Measurements from ENCODE around the gene FILIP1. TPM values are rescaled to one million over a fixed set of nuclear protein-coding genes. Genes with fewer than 3 reads are reported as not detected.

Gene FILIP1
- total RNA-seq, 1 experiment from 2014 or later = 2.9 TPM

GRCh38 chr6:75301537-75301936, 192.1 kb downstream of the FILIP1 start (continued):
- TF ChIP-seq, protein P1, sequence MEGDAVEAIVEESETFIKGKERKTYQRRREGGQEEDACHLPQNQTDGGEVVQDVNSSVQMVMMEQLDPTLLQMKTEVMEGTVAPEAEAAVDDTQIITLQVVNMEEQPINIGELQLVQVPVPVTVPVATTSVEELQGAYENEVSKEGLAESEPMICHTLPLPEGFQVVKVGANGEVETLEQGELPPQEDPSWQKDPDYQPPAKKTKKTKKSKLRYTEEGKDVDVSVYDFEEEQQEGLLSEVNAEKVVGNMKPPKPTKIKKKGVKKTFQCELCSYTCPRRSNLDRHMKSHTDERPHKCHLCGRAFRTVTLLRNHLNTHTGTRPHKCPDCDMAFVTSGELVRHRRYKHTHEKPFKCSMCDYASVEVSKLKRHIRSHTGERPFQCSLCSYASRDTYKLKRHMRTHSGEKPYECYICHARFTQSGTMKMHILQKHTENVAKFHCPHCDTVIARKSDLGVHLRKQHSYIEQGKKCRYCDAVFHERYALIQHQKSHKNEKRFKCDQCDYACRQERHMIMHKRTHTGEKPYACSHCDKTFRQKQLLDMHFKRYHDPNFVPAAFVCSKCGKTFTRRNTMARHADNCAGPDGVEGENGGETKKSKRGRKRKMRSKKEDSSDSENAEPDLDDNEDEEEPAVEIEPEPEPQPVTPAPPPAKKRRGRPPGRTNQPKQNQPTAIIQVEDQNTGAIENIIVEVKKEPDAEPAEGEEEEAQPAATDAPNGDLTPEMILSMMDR (IDR thresholded peaks at IDR 0.05) = no peak
- TF ChIP-seq ZNF317 (CRISPR knock-in tag; IDR thresholded peaks at IDR 0.05; ENCODE audit: borderline replicate concordance, low read depth) = no peak
- TF ChIP-seq, protein P2, sequence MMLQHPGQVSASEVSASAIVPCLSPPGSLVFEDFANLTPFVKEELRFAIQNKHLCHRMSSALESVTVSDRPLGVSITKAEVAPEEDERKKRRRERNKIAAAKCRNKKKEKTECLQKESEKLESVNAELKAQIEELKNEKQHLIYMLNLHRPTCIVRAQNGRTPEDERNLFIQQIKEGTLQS (CRISPR knock-in tag; conservative IDR thresholded peaks at IDR 0.05) = no peak
- no peak for TF ChIP-seq RORB (CRISPR knock-in tag; IDR thresholded peaks at IDR 0.05)
- no peak for TF ChIP-seq NFE2L1 (CRISPR knock-in tag; IDR thresholded peaks at IDR 0.05)

- Mint-ChIP-seq H3K4me1 (peaks cover 12% of the 10 kb centered on the region), H3K4me3 (no peak overlapping the region), H3K36me3 (no peaks in the 10 kb centered on the region), H3K27me3 (ENCODE audit: low read depth) (no peaks in the 10 kb centered on the region), H3K27ac (no peak overlapping the region), H3K9me3 (no peaks in the 10 kb centered on the region)
- DNase-seq (ENCODE audit: low spot score) (no peak), ATAC-seq (no peak)
- CTCF ChIA-PET = no interaction called here
- TF ChIP-seq GTF2I (CRISPR knock-in tag; conservative IDR thresholded peaks at IDR 0.05) (no peak), ZNF232 (CRISPR knock-in tag; IDR thresholded peaks at IDR 0.05) (no peak), IRF1 (CRISPR knock-in tag; IDR thresholded peaks at IDR 0.05) (no peak)
- TF ChIP-seq, protein P3, sequence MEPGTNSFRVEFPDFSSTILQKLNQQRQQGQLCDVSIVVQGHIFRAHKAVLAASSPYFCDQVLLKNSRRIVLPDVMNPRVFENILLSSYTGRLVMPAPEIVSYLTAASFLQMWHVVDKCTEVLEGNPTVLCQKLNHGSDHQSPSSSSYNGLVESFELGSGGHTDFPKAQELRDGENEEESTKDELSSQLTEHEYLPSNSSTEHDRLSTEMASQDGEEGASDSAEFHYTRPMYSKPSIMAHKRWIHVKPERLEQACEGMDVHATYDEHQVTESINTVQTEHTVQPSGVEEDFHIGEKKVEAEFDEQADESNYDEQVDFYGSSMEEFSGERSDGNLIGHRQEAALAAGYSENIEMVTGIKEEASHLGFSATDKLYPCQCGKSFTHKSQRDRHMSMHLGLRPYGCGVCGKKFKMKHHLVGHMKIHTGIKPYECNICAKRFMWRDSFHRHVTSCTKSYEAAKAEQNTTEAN (CRISPR knock-in tag; IDR thresholded peaks at IDR 0.05) = no peak
- POLR2A ChIA-PET = no interaction called here
Measured at GRCh38 chr6:75301088-75301487, 192.5 kb downstream of the FILIP1 start.

GRCh38 chr6:75300531-75300855, 193.1 kb downstream of the FILIP1 start:
- Mint-ChIP-seq H3K36me3 (no peaks in the 10 kb centered on the region), H3K27me3 (ENCODE audit: low read depth) (no peaks in the 10 kb centered on the region), H3K4me3 (no peak overlapping the region), H3K9me3 (no peaks in the 10 kb centered on the region), H3K27ac (0 out of 2 replicates have a peak overlapping the region, but pooled peaks have one; percentile 35), H3K4me1 (peaks cover 12% of the 10 kb centered on the region)
- ChIA-PET CTCF (no interaction called here), POLR2A (no interaction called here)
- TF ChIP-seq ZNF512 (CRISPR knock-in tag; IDR thresholded peaks at IDR 0.05; ENCODE audit: borderline replicate concordance) = no peak
- no peak for TF ChIP-seq IRF1 (CRISPR knock-in tag; IDR thresholded peaks at IDR 0.05)
- DNase-seq (ENCODE audit: low spot score) (no peak), ATAC-seq (no peak)

GRCh38 chr6:75299801-75300530, 193.6 kb downstream of the FILIP1 start:
- Mint-ChIP-seq H3K36me3 (no peaks in the 10 kb centered on the region), H3K9me3 (no peaks in the 10 kb centered on the region), H3K4me1 (peaks cover 12% of the 10 kb centered on the region), H3K27ac (0 out of 2 replicates have a peak overlapping the region, but pooled peaks have one; percentile 35), H3K4me3 (no peak overlapping the region), H3K27me3 (ENCODE audit: low read depth) (no peaks in the 10 kb centered on the region)
- no peak for DNase-seq (ENCODE audit: low spot score)
- ChIA-PET CTCF (interaction anchor here (1.1 kb wide), 1 partner anchor 15 kb away, joined by 3 read pairs; the partner anchor contains the start of gene TMEM30A), POLR2A (no interaction called here)
- ATAC-seq = peak; percentile 69
- no peak for TF ChIP-seq TEAD4 (CRISPR knock-in tag; IDR thresholded peaks at IDR 0.05)
- no peak for TF ChIP-seq IRF1 (CRISPR knock-in tag; IDR thresholded peaks at IDR 0.05)
- TF ChIP-seq ZNF423 (CRISPR knock-in tag; IDR thresholded peaks at IDR 0.05) = no peak
- TF ChIP-seq SOX15 (CRISPR knock-in tag; IDR thresholded peaks at IDR 0.05) = no peak
- TF ChIP-seq, protein P4, sequence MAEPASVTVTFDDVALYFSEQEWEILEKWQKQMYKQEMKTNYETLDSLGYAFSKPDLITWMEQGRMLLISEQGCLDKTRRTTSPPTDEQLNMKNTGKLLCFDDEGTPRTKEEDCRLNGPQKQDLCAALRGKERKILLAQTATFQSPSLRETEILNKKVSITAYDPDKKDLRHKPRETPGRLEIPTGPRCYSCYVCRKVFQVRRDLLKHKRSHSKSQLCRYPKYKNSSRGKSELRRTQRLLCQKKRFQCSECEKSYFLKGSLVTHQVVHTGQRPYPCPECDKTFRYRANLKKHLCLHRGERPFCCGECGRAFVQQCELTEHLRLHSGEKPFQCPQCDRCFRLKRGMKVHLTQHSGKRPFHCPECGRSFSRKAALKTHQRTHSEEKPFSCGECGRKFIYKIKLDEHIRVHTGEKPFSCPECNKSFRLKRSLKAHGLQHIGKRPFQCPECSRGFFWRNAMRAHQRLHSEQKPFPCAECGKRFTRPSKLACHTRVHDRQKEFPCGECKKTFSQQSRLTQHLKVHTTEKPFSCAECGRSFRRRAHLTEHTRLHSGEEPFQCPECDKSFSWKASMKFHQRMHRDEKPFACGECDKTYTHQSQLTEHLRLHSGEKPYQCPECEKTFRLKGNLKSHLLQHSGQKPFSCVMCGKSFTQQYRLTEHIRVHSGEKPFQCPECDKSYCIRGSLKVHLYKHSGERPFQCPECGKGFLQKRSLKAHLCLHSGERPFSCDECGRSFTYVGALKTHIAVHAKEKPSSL (CRISPR knock-in tag; conservative IDR thresholded peaks at IDR 0.05) = no peak
- TF ChIP-seq ESRRA (CRISPR knock-in tag; IDR thresholded peaks at IDR 0.05; ENCODE audit: borderline replicate concordance) = no peak
